HepG2 (cell line): ENCODE data around the gene PTGIS. TPM values are rescaled to one million over a fixed set of nuclear protein-coding genes. Genes with fewer than 3 reads are reported as not detected.

Experiments
- CHCHD3 ChIP-seq: sonication (generic); formaldehyde crosslinking; IDR thresholded peaks from 2 replicates; pipeline ENCODE4 v1.8.0; 2022; ENCODE audit warnings: mild to moderate bottlenecking, missing genetic modification reagents, moderate library complexity
- HDAC2 ChIP-seq: sonication (generic); formaldehyde crosslinking; IDR thresholded peaks from 2 replicates; pipeline ENCODE4 v1.4.0; 2020; ENCODE audit warnings: missing genetic modification reagents
- NPAS2 ChIP-seq: sonication (generic); formaldehyde crosslinking; IDR thresholded peaks from 2 replicates; pipeline ENCODE4 v1.8.0; 2022; ENCODE audit warnings: mild to moderate bottlenecking, missing genetic modification reagents, borderline replicate concordance
- PAF1 ChIP-seq: IDR thresholded peaks from 2 replicates; pipeline ENCODE4 v1.6.1; 2016; ENCODE audit warnings: missing genetic modification reagents, missing compliant biosample characterization
- RFX3 ChIP-seq: IDR thresholded peaks from 2 replicates; pipeline ENCODE4 v1.6.1; 2016; ENCODE audit warnings: missing biosample characterization, missing genetic modification reagents
- ZBTB39 ChIP-seq: sonication (generic); formaldehyde crosslinking; IDR thresholded peaks from 2 replicates; pipeline ENCODE4 v1.5.0; 2020; ENCODE audit warnings: missing genetic modification reagents
- ZMYM3 ChIP-seq: sonication (generic); formaldehyde crosslinking; IDR thresholded peaks from 2 replicates; pipeline ENCODE4 v1.5.1; 2020; ENCODE audit warnings: mild to moderate bottlenecking, missing genetic modification reagents
- ZNF143 ChIP-seq: sonication (generic); formaldehyde crosslinking; IDR thresholded peaks from 2 replicates; pipeline ENCODE4 v1.4.0; 2020; ENCODE audit warnings: missing genetic modification reagents
- ZNF292 ChIP-seq: sonication (generic); formaldehyde crosslinking; IDR thresholded peaks from 2 replicates; pipeline ENCODE4 v1.8.1; 2022; ENCODE audit warnings: mild to moderate bottlenecking, low read depth, missing genetic modification reagents, borderline replicate concordance
- ZNF335 ChIP-seq: sonication (generic); formaldehyde crosslinking; IDR thresholded peaks from 2 replicates; pipeline ENCODE4 v1.4.0; 2020; ENCODE audit warnings: missing genetic modification reagents
- ZNF460 ChIP-seq: sonication (generic); formaldehyde crosslinking; IDR thresholded peaks from 2 replicates; pipeline ENCODE4 v1.5.1; 2020; ENCODE audit warnings: missing genetic modification reagents, mild to moderate bottlenecking, borderline replicate concordance
- ZNF580 ChIP-seq: IDR thresholded peaks from 2 replicates; pipeline ENCODE4 v1.6.1; 2016; ENCODE audit warnings: low read depth, borderline replicate concordance
- ZNF605 ChIP-seq: sonication (generic); formaldehyde crosslinking; IDR thresholded peaks from 2 replicates; pipeline ENCODE4 v1.8.0; 2022; ENCODE audit warnings: mild to moderate bottlenecking, missing genetic modification reagents
- ZNF619 ChIP-seq: sonication (generic); formaldehyde crosslinking; IDR thresholded peaks from 2 replicates; pipeline ENCODE4 v1.4.0; 2020; ENCODE audit warnings: mild to moderate bottlenecking, missing genetic modification reagents
- ZNF781 ChIP-seq: sonication (generic); formaldehyde crosslinking; IDR thresholded peaks from 2 replicates; pipeline ENCODE4 v1.5.1; 2020; ENCODE audit warnings: borderline replicate concordance, mild to moderate bottlenecking, missing genetic modification reagents; ENCODE audit errors: not compliant biosample characterization
- ZNF83 ChIP-seq: sonication (generic); formaldehyde crosslinking; IDR thresholded peaks from 2 replicates; pipeline ENCODE4 v1.4.0; 2020; ENCODE audit warnings: missing genetic modification reagents, mild to moderate bottlenecking, borderline replicate concordance
- polyA plus RNA-seq, 8 experiments: library from polyadenylated mRNA; depleted of rRNA in 3 of 8; stranded (reverse) in 7 of 8; unstranded in 1 of 8; fragments of >200 nt; fragmentation: Illumina TruSeq in 4 of 8; extraction: Trizol in 4 of 8; gene quantifications; 2 replicates each; pipeline versions ENCODE4 v1.2.1 to v1.2.3, GENCODE V29; 2011 to 2016; ENCODE audit warnings: low read depth in 4 of 8, missing spikeins in 1 of 8, mixed read lengths in 1 of 8; ENCODE audit not compliant: insufficient read depth in 1 of 8
- total RNA-seq, 5 experiments: library from RNA; depleted of rRNA; stranded (reverse); fragments of >200 nt; fragmentation: Illumina TruSeq; extraction: Trizol; gene quantifications; 2 replicates each; pipeline ENCODE4 v1.2.3, GENCODE V29; 2016; ENCODE audit warnings: low read depth in 1 of 5
- TF ChIP-seq, protein P1 (sequence below): sonication (generic); formaldehyde crosslinking; IDR thresholded peaks from 2 replicates; pipeline ENCODE4 v1.8.1; 2023; ENCODE audit warnings: missing genetic modification reagents, mild to moderate bottlenecking, borderline replicate concordance
- TF ChIP-seq, protein P2 (sequence below): sonication (generic); formaldehyde crosslinking; IDR thresholded peaks from 2 replicates; pipeline ENCODE4 v1.5.1; 2020; ENCODE audit warnings: missing genetic modification reagents, mild to moderate bottlenecking, borderline replicate concordance
- TF ChIP-seq, protein P3 (sequence below): sonication (generic); formaldehyde crosslinking; IDR thresholded peaks from 2 replicates; pipeline ENCODE4 v1.4.0; 2020; ENCODE audit warnings: missing genetic modification reagents, borderline replicate concordance

Gene PTGIS
- total and polyA plus RNA-seq, 2 of the 13 experiments (the other 11 are each of a cell fraction or from before 2014, with no cell fraction given) = not detected

GRCh38 chr20:49594931-49595315 is 27.0 kb upstream of the PTGIS start (continued):
- TF ChIP-seq ZNF781 (CRISPR knock-in tag) = no peak
- no peak for TF ChIP-seq RFX3
- TF ChIP-seq CHCHD3 = peak; percentile 63; the same call in 1 of the 2 replicates
- TF ChIP-seq PAF1 (CRISPR knock-in tag) = no peak
- TF ChIP-seq ZNF335 (CRISPR knock-in tag) = no peak
- TF ChIP-seq HDAC2 (CRISPR knock-in tag) = no peak
- peak; percentile 78; the same call in 1 of the 2 replicates for TF ChIP-seq ZNF292 (CRISPR knock-in tag)
- TF ChIP-seq ZNF143 = 0 out of 2 replicates have a peak, but pooled peaks have one; percentile 36
- no peak for TF ChIP-seq ZNF619 (CRISPR knock-in tag)
- TF ChIP-seq ZNF580 (CRISPR knock-in tag) = peak; percentile 5; the same call in 1 of the 2 replicates
- no peak for TF ChIP-seq NPAS2 (CRISPR knock-in tag)
- TF ChIP-seq, protein P1, sequence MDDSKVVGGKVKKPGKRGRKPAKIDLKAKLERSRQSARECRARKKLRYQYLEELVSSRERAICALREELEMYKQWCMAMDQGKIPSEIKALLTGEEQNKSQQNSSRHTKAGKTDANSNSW (CRISPR knock-in tag) = 0 out of 2 replicates have a peak, but pooled peaks have one; percentile 76
- TF ChIP-seq, protein P2, sequence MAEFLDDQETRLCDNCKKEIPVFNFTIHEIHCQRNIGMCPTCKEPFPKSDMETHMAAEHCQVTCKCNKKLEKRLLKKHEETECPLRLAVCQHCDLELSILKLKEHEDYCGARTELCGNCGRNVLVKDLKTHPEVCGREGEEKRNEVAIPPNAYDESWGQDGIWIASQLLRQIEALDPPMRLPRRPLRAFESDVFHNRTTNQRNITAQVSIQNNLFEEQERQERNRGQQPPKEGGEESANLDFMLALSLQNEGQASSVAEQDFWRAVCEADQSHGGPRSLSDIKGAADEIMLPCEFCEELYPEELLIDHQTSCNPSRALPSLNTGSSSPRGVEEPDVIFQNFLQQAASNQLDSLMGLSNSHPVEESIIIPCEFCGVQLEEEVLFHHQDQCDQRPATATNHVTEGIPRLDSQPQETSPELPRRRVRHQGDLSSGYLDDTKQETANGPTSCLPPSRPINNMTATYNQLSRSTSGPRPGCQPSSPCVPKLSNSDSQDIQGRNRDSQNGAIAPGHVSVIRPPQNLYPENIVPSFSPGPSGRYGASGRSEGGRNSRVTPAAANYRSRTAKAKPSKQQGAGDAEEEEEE (CRISPR knock-in tag) = no peak
- no peak for TF ChIP-seq ZNF460 (CRISPR knock-in tag)
- TF ChIP-seq ZMYM3 (CRISPR knock-in tag) = peak; percentile 81; the same call in 1 of the 2 replicates
- 0 out of 2 replicates have a peak, but pooled peaks have one; percentile 17 for TF ChIP-seq ZNF83 (CRISPR knock-in tag)
- TF ChIP-seq ZBTB39 = 0 out of 2 replicates have a peak, but pooled peaks have one; percentile 20
- TF ChIP-seq ZNF605 (CRISPR knock-in tag) = no peak
- TF ChIP-seq, protein P3, sequence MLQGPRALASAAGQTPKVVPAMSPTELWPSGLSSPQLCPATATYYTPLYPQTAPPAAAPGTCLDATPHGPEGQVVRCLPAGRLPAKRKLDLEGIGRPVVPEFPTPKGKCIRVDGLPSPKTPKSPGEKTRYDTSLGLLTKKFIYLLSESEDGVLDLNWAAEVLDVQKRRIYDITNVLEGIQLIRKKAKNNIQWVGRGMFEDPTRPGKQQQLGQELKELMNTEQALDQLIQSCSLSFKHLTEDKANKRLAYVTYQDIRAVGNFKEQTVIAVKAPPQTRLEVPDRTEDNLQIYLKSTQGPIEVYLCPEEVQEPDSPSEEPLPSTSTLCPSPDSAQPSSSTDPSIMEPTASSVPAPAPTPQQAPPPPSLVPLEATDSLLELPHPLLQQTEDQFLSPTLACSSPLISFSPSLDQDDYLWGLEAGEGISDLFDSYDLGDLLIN (CRISPR knock-in tag) = no peak
